HepG2 (cell line): Measurements from ENCODE around the gene BEAN1. TPM values are rescaled to one million over a fixed set of nuclear protein-coding genes. Genes with fewer than 3 reads are reported as not detected.

Experiments used
- ATAC-seq: fragments of 200-7000 bp; cut with Tn5 transposase; 3 replicates; pipeline ENCODE4 v1.9.1; 2020; ENCODE audit warnings: mild to moderate bottlenecking, moderate library complexity
- BruUV-seq: library from RNA; stranded (reverse); fragments of 400-500 nt; replicated peaks from 2 replicates; lab custom pipeline; 2021; lab: Mats Ljungman, UMichigan
- CTCF ChIA-PET: fragments of 300-600 bp; formaldehyde crosslinking; extraction: SDS; loops from one replicate; lab custom pipeline; 2021; ENCODE audit warnings: low total read pairs, inconsistent platforms, low intra/inter-chr PET ratio; lab: Yijun Ruan, JAX
- POLR2A ChIA-PET: fragments of 350-600 bp; sonication (Branson Sonifier 250); formaldehyde crosslinking; loops from one replicate; lab custom pipeline; 2020; ENCODE audit warnings: antibody characterized with exemption, inconsistent platforms; lab: Yijun Ruan, JAX
- DNase-seq: peaks from one replicate; pipeline ENCODE4 v3.0.0-alpha.2; 2015; ENCODE audit warnings: low spot score
- FAIRE-seq: peaks from 3 replicates; lab custom pipeline; 2011; peaks lifted over from hg19 to GRCh38; lab: Jason Lieb, UNC
- H2AFZ ChIP-seq: one replicate; pipeline ENCODE4 v1.6.1; 2011; ENCODE audit warnings: low read length, inconsistent platforms
- H3K27ac ChIP-seq: fragments of 300-600 bp; 3 replicates; pipeline ENCODE4 v1.8.0; 2011; ENCODE audit warnings: mixed run types, mild to moderate bottlenecking, mixed read lengths, low read length, inconsistent platforms; ENCODE audit not compliant: insufficient read depth; ENCODE audit errors: extremely low read length
- H3K27me3 ChIP-seq, 2 experiments: fragments of 200-600 bp in 1 of 2; 2 replicates in 1 of 2; 3 replicates in 1 of 2; pipeline versions ENCODE4 v1.6.0 to v1.8.0; 2011; ENCODE audit warnings: low read length in 2 of 2, mild to moderate bottlenecking in 2 of 2, moderate library complexity in 2 of 2, inconsistent platforms in 1 of 2; ENCODE audit not compliant: insufficient read depth in 2 of 2, control insufficient read depth in 1 of 2
- H3K36me3 ChIP-seq, 2 experiments: fragments of 200-600 bp in 1 of 2; replicated peaks in 1 of 2; 2 replicates in 1 of 2; 3 replicates in 1 of 2; pipeline versions ENCODE4 v1.5.1 to v1.8.0; 2011; ENCODE audit warnings: low read length in 2 of 2, inconsistent platforms in 1 of 2; ENCODE audit not compliant: insufficient read depth in 2 of 2, control insufficient read depth in 1 of 2
- H3K4me1 ChIP-seq: 2 replicates; pipeline ENCODE4 v1.5.1; 2012; ENCODE audit warnings: low read length, inconsistent platforms; ENCODE audit not compliant: insufficient read depth
- H3K4me2 ChIP-seq: 2 replicates; pipeline ENCODE4 v1.6.0; 2011; ENCODE audit warnings: low read depth, low read length, inconsistent platforms
- H3K4me3 ChIP-seq, 3 experiments: fragments of 200-600 bp in 1 of 3; sonication (generic), shearing (Covaris generic) in 1 of 3; replicated peaks in 1 of 3; 2 replicates each; pipeline ENCODE4 v1.5.1; 2011 to 2016; ENCODE audit warnings: low read length in 3 of 3, inconsistent platforms in 2 of 3, low read depth in 2 of 3, mild to moderate bottlenecking in 2 of 3, control low read depth in 1 of 3, mixed read lengths in 1 of 3; ENCODE audit not compliant: insufficient read depth in 1 of 3
- H3K79me2 ChIP-seq: one replicate; pipeline ENCODE4 v1.6.1; 2011; ENCODE audit warnings: low read length, inconsistent platforms; ENCODE audit not compliant: insufficient read depth
- H3K9ac ChIP-seq: 2 replicates; pipeline ENCODE4 v1.6.0; 2011; ENCODE audit warnings: mild to moderate bottlenecking, low read depth, low read length, inconsistent platforms; ENCODE audit not compliant: insufficient read depth
- H3K9me3 ChIP-seq: 2 replicates; pipeline ENCODE4 v1.5.1; 2012; ENCODE audit warnings: mild to moderate bottlenecking, low read length
- H4K20me1 ChIP-seq: 2 replicates; pipeline ENCODE4 v1.6.0; 2011; ENCODE audit warnings: inconsistent platforms, mild to moderate bottlenecking, low read length, moderate library complexity; ENCODE audit not compliant: insufficient read depth
- ATAD3A ChIP-seq: sonication (generic); formaldehyde crosslinking; IDR thresholded peaks from 2 replicates; pipeline ENCODE4 v1.4.0; 2020; ENCODE audit warnings: missing genetic modification reagents
- CBX1 ChIP-seq: IDR thresholded peaks from one replicate; pipeline ENCODE4 v1.6.1; 2016; ENCODE audit warnings: antibody characterized with exemption, low read depth
- ELF4 ChIP-seq: sonication (generic); formaldehyde crosslinking; IDR thresholded peaks from 2 replicates; pipeline ENCODE4 v1.5.0; 2020; ENCODE audit warnings: missing genetic modification reagents, mild to moderate bottlenecking, moderate library complexity, borderline replicate concordance
- EP300 ChIP-seq, 3 experiments: sonication (generic) in 1 of 3; formaldehyde crosslinking in 1 of 3; IDR thresholded peaks; 2 replicates each; pipeline versions ENCODE4 v1.5.1 to v1.6.1; 2011 to 2020; ENCODE audit warnings: low read depth in 2 of 3, low read length in 2 of 3, borderline replicate concordance in 1 of 3, improper control_type of control experiment in 1 of 3, mild to moderate bottlenecking in 1 of 3, missing genetic modification reagents in 1 of 3, moderate library complexity in 1 of 3
- POLR2G ChIP-seq: fragments of 200-400 bp; formaldehyde crosslinking; IDR thresholded peaks from 2 replicates; pipeline ENCODE4 v1.6.1; 2018; ENCODE audit warnings: mild to moderate bottlenecking, low read depth, low read length, moderate library complexity
- SAFB2 ChIP-seq: sonication (generic); formaldehyde crosslinking; IDR thresholded peaks from 2 replicates; pipeline ENCODE4 v1.5.1; 2020; ENCODE audit warnings: missing genetic modification reagents, low read depth, mild to moderate bottlenecking, borderline replicate concordance
- SNAI1 ChIP-seq: sonication (generic); formaldehyde crosslinking; IDR thresholded peaks from 2 replicates; pipeline ENCODE4 v1.5.0; 2020; ENCODE audit warnings: mild to moderate bottlenecking, missing genetic modification reagents, borderline replicate concordance
- TCF12 ChIP-seq, 2 experiments: fragments of 450-650 bp in 1 of 2; sonication (generic) in 1 of 2; formaldehyde crosslinking in 1 of 2; IDR thresholded peaks; 2 replicates each; pipeline versions ENCODE4 v1.6.1 to v1.8.0; 2017 to 2022; ENCODE audit warnings: antibody characterized with exemption in 1 of 2, mild to moderate bottlenecking in 1 of 2, missing genetic modification reagents in 1 of 2, moderate library complexity in 1 of 2
- ZMYM2 ChIP-seq: sonication (generic); formaldehyde crosslinking; IDR thresholded peaks from 2 replicates; pipeline ENCODE4 v1.8.0; 2022; ENCODE audit warnings: mild to moderate bottlenecking, missing genetic modification reagents
- ZMYM3 ChIP-seq: sonication (generic); formaldehyde crosslinking; IDR thresholded peaks from 2 replicates; pipeline ENCODE4 v1.5.1; 2020; ENCODE audit warnings: mild to moderate bottlenecking, missing genetic modification reagents
- ZNF446 ChIP-seq: sonication (generic); formaldehyde crosslinking; IDR thresholded peaks from 2 replicates; pipeline ENCODE4 v1.5.0; 2020; ENCODE audit warnings: mild to moderate bottlenecking, missing genetic modification reagents
- ZNF496 ChIP-seq: sonication (generic); formaldehyde crosslinking; IDR thresholded peaks from 2 replicates; pipeline ENCODE4 v1.8.1; 2023; ENCODE audit warnings: mild to moderate bottlenecking, moderate library complexity, missing genetic modification reagents; ENCODE audit not compliant: insufficient replicate concordance
- ZNF724P ChIP-seq: sonication (generic); formaldehyde crosslinking; IDR thresholded peaks from 2 replicates; pipeline ENCODE4 v1.8.0; 2022; ENCODE audit warnings: missing genetic modification reagents, borderline replicate concordance
- WGBS: methylation state at CpG from one replicate; pipeline ENCODE4 v1.1.6; 2017; ENCODE audit warnings: low lambda C conversion rate; 5-methylcytosine and 5-hydroxymethylcytosine counted together
- in situ Hi-C: cut with HindIII; loops from 2 replicates; pipeline ENCODE4 v1.10.0; 2017; ENCODE audit warnings: low pct_unique_long_range_greater_than_20kb; ENCODE audit not compliant: extremely low pct_ligation_motif_present
- intact Hi-C: fragments of 100-400 bp; cut with micrococcal nuclease; formaldehyde crosslinking; loops from one replicate; pipeline ENCODE4 v1.10.0; 2022; ENCODE audit not compliant: unreplicated experiment
- polyA plus RNA-seq, 8 experiments: library from polyadenylated mRNA; depleted of rRNA in 3 of 8; stranded (reverse) in 7 of 8; unstranded in 1 of 8; fragments of >200 nt; fragmentation: Illumina TruSeq in 4 of 8; extraction: Trizol in 4 of 8; gene quantifications; 2 replicates each; pipeline versions ENCODE4 v1.2.1 to v1.2.3, GENCODE V29; 2011 to 2016; ENCODE audit warnings: low read depth in 4 of 8, missing spikeins in 1 of 8, mixed read lengths in 1 of 8; ENCODE audit not compliant: insufficient read depth in 1 of 8
- total RNA-seq, 5 experiments: library from RNA; depleted of rRNA; stranded (reverse); fragments of >200 nt; fragmentation: Illumina TruSeq; extraction: Trizol; gene quantifications; 2 replicates each; pipeline ENCODE4 v1.2.3, GENCODE V29; 2016; ENCODE audit warnings: low read depth in 1 of 5
- TF ChIP-seq, protein P1 (sequence below): sonication (generic); formaldehyde crosslinking; IDR thresholded peaks from 2 replicates; pipeline ENCODE4 v1.4.0; 2020; ENCODE audit warnings: missing genetic modification reagents
- TF ChIP-seq, protein P2 (sequence below): IDR thresholded peaks from 2 replicates; pipeline ENCODE4 v1.6.1; 2016
- TF ChIP-seq, protein P3 (sequence below): IDR thresholded peaks from 2 replicates; pipeline ENCODE4 v1.6.1; 2016
- TF ChIP-seq, protein P4 (sequence below): sonication (generic); formaldehyde crosslinking; IDR thresholded peaks from 2 replicates; pipeline ENCODE4 v1.4.0; 2020; ENCODE audit warnings: mild to moderate bottlenecking, missing genetic modification reagents

The BEAN1 gene
- total and polyA plus RNA-seq, 2 of the 13 experiments (the other 11 are each of a cell fraction or from before 2014, with no cell fraction given) = 0.53 to 1.4 TPM

DNA sequence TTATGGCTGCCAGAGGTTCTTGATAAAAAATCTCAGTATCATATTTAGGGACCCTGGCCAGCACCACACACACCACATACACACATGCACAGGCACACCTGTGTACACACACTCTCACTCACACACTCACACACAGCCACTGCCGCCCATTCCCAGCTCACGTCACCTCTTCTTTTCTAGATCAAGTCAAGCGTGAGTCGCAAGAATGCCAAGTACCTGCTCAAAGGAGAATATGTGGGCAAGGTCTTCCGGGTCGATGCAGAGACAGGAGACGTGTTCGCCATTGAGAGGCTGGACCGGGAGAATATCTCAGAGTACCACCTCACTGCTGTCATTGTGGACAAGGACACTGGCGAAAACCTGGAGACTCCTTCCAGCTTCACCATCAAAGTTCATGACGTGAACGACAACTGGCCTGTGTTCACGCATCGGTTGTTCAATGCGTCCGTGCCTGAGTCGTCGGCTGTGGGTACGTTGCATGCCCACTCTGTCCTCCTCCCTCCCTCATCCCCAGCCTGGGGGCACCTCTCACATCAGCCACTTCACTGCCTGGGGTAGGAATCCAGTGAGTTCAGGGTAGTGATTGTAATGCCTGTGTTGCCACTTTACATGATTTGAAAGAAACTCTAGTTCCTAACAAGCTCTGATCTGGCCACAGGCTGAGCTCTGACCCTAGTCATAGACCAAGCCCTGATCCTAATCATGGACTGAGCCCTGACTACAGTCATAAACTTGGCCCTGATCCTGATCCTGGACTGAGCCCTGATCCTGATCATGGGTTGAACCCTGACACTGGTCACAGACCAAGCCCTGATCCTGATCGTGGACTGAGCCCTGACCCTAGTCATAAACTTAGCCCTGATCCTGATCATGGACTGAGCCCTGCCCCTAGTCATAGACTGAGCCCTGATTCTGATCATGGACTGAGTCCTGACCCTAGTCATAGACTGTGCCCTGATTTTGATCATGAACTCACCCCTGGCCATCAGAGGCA is 40.2 kb upstream of the BEAN1 start:
- Histone ChIP-seq H3K27me3 (no peaks in the 10 kb centered on the region), H3K4me3 (no peak overlapping the region), H3K9ac (no peak overlapping the region), H4K20me1 (no peaks in the 10 kb centered on the region), H3K4me2 (peak overlapping the region; percentile 62), H3K79me2 (no peaks in the 10 kb centered on the region), H3K4me1 (peaks cover 44% of the 10 kb centered on the region), H2AFZ (no peak overlapping the region), H3K9me3 (no peaks in the 10 kb centered on the region), H3K27ac (peak overlapping the region; percentile 49), H3K36me3 (no peaks in the 10 kb centered on the region)
- in situ Hi-C loops (no loop called here), intact Hi-C loops (no loop called here)
- FAIRE-seq (peak; percentile 49), DNase-seq (no peak), ATAC-seq (peak; percentile 51)
- ChIA-PET POLR2A (no interaction called here), CTCF (no interaction called here)
- no TSS peak for BruUV-seq
- WGBS = 85% methylated on average over 20 of the region's 20 CpGs
- TF ChIP-seq ZMYM2 = 0 out of 2 replicates have a peak, but pooled peaks have one; percentile 51
- TF ChIP-seq, protein P1, sequence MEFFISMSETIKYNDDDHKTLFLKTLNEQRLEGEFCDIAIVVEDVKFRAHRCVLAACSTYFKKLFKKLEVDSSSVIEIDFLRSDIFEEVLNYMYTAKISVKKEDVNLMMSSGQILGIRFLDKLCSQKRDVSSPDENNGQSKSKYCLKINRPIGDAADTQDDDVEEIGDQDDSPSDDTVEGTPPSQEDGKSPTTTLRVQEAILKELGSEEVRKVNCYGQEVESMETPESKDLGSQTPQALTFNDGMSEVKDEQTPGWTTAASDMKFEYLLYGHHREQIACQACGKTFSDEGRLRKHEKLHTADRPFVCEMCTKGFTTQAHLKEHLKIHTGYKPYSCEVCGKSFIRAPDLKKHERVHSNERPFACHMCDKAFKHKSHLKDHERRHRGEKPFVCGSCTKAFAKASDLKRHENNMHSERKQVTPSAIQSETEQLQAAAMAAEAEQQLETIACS (CRISPR knock-in tag) = no peak
- peak; percentile 80 for TF ChIP-seq ZMYM3
- TF ChIP-seq SNAI1 = no peak
- no peak for TF ChIP-seq EP300 (IDR thresholded peaks at IDR 0.05; ENCODE audit: low read depth in 2 of 2, low read length in 2 of 2)
- no peak for TF ChIP-seq EP300 (CRISPR knock-in tag; IDR thresholded peaks at IDR 0.05; ENCODE audit: borderline replicate concordance)
- no peak for TF ChIP-seq ZNF724P (CRISPR knock-in tag)
- no peak for TF ChIP-seq ATAD3A (CRISPR knock-in tag)
- TF ChIP-seq, protein P2, sequence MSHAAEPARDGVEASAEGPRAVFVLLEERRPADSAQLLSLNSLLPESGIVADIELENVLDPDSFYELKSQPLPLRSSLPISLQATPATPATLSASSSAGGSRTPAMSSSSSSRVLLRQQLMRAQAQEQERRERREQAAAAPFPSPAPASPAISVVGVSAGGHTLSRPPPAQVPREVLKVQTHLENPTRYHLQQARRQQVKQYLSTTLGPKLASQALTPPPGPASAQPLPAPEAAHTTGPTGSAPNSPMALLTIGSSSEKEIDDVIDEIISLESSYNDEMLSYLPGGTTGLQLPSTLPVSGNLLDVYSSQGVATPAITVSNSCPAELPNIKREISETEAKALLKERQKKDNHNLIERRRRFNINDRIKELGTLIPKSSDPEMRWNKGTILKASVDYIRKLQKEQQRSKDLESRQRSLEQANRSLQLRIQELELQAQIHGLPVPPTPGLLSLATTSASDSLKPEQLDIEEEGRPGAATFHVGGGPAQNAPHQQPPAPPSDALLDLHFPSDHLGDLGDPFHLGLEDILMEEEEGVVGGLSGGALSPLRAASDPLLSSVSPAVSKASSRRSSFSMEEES (CRISPR knock-in tag) = no peak
- peak; percentile 85; the same call in 1 of the 2 replicates for TF ChIP-seq ZNF446
- no peak for TF ChIP-seq ELF4
- TF ChIP-seq SAFB2 (CRISPR knock-in tag) = no peak
- TF ChIP-seq, protein P3, sequence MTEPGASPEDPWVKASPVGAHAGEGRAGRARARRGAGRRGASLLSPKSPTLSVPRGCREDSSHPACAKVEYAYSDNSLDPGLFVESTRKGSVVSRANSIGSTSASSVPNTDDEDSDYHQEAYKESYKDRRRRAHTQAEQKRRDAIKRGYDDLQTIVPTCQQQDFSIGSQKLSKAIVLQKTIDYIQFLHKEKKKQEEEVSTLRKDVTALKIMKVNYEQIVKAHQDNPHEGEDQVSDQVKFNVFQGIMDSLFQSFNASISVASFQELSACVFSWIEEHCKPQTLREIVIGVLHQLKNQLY = no peak
- TF ChIP-seq, protein P4, sequence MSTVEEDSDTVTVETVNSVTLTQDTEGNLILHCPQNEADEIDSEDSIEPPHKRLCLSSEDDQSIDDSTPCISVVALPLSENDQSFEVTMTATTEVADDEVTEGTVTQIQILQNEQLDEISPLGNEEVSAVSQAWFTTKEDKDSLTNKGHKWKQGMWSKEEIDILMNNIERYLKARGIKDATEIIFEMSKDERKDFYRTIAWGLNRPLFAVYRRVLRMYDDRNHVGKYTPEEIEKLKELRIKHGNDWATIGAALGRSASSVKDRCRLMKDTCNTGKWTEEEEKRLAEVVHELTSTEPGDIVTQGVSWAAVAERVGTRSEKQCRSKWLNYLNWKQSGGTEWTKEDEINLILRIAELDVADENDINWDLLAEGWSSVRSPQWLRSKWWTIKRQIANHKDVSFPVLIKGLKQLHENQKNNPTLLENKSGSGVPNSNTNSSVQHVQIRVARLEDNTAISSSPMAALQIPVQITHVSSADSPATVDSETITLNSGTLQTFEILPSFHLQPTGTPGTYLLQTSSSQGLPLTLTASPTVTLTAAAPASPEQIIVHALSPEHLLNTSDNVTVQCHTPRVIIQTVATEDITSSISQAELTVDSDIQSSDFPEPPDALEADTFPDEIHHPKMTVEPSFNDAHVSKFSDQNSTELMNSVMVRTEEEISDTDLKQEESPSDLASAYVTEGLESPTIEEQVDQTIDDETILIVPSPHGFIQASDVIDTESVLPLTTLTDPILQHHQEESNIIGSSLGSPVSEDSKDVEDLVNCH = no peak
- no peak for TF ChIP-seq POLR2G
- TF ChIP-seq CBX1 = no peak
- TF ChIP-seq ZNF496 = no peak
- TF ChIP-seq TCF12 (IDR thresholded peaks at IDR 0.05) = no peak
- TF ChIP-seq TCF12 (CRISPR knock-in tag; IDR thresholded peaks at IDR 0.05) = no peak
